K562 (cell line): ENCODE data around the gene DGAT2. TPM values are rescaled to one million over a fixed set of nuclear protein-coding genes. Genes with fewer than 3 reads are reported as not detected.

Experiments used
- ATAC-seq: fragments of 200-7000 bp; cut with Tn5 transposase; 3 replicates; pipeline ENCODE4 v1.9.1; 2020; ENCODE audit warnings: moderate library complexity
- BruUV-seq: library from RNA; stranded (reverse); fragments of 400-500 nt; replicated peaks from 2 replicates; lab custom pipeline; 2021; lab: Mats Ljungman, UMichigan
- CTCF ChIA-PET: fragments of 300-600 bp; formaldehyde crosslinking; extraction: SDS; loops from one replicate; lab custom pipeline; 2021; ENCODE audit warnings: low intra/inter-chr PET ratio; lab: Yijun Ruan, JAX
- POLR2A ChIA-PET: fragments of 300-600, 350-650 bp; sonication (Branson Sonifier 250); formaldehyde crosslinking; extraction: SDS; loops from one replicate; lab custom pipeline; 2021; ENCODE audit warnings: antibody characterized with exemption, inconsistent platforms; lab: Yijun Ruan, JAX
- DNase-seq, 4 experiments: peaks; one replicate each; pipeline versions ENCODE4 v3.0.0 to v3.0.0-alpha.2; 2011 to 2018; ENCODE audit warnings: low spot score in 3 of 4, mixed read lengths in 3 of 4; ENCODE audit errors: extremely low read depth in 1 of 4
- FAIRE-seq: peaks from 2 replicates; lab custom pipeline; 2011; peaks lifted over from hg19 to GRCh38; lab: Jason Lieb, UNC
- H2AFZ ChIP-seq: 2 replicates; pipeline ENCODE4 v1.6.0; 2011; ENCODE audit warnings: low read depth, low read length, control low read depth, inconsistent platforms
- H3K27ac ChIP-seq: fragments of 200-600 bp; 3 replicates; pipeline ENCODE4 v1.8.0; 2011; ENCODE audit warnings: low read depth, mild to moderate bottlenecking, control low read depth, inconsistent platforms, low read length, moderate library complexity, mixed read lengths; ENCODE audit errors: extremely low read depth
- H3K27me3 ChIP-seq, 2 experiments: fragments of 300-600 bp in 1 of 2; 2 replicates in 1 of 2; 3 replicates in 1 of 2; pipeline versions ENCODE4 v1.6.0 to v1.8.0; 2011; ENCODE audit warnings: inconsistent platforms in 2 of 2, low read length in 2 of 2, mild to moderate bottlenecking in 1 of 2, mixed read lengths in 1 of 2, moderate library complexity in 1 of 2; ENCODE audit not compliant: control insufficient read depth in 2 of 2, insufficient read depth in 2 of 2
- H3K36me3 ChIP-seq: fragments of 300-600 bp; 3 replicates; pipeline ENCODE4 v1.8.0; 2011; ENCODE audit warnings: mild to moderate bottlenecking, low read length, inconsistent platforms; ENCODE audit not compliant: control insufficient read depth, insufficient read depth
- H3K4me1 ChIP-seq, 2 experiments: fragments of 200-600 bp in 1 of 2; replicated peaks in 1 of 2; 2 replicates in 1 of 2; 3 replicates in 1 of 2; pipeline versions ENCODE4 v1.5.1 to v1.8.0; 2011; ENCODE audit warnings: inconsistent platforms in 2 of 2, low read length in 2 of 2, mild to moderate bottlenecking in 1 of 2, mixed read lengths in 1 of 2, moderate library complexity in 1 of 2; ENCODE audit not compliant: control insufficient read depth in 2 of 2, insufficient read depth in 2 of 2
- H3K4me2 ChIP-seq: 2 replicates; pipeline ENCODE4 v1.6.1; 2011; ENCODE audit warnings: low read length, control low read depth, inconsistent platforms, mixed read lengths; ENCODE audit not compliant: insufficient read depth
- H3K4me3 ChIP-seq: fragments of 200-600 bp; sonication (generic), shearing (Covaris generic); 2 replicates; pipeline ENCODE4 v1.5.1; 2016; ENCODE audit warnings: control low read depth, inconsistent platforms
- H3K79me2 ChIP-seq: fragments of 200-600 bp; 3 replicates; pipeline ENCODE4 v1.8.0; 2011; ENCODE audit warnings: low read length, inconsistent platforms; ENCODE audit not compliant: control insufficient read depth, insufficient read depth
- H3K9ac ChIP-seq, 2 experiments: 2 replicates each; pipeline versions ENCODE4 v1.6.0 to v1.6.1; 2011; ENCODE audit warnings: low read depth in 2 of 2, low read length in 2 of 2, control low read depth in 1 of 2, inconsistent platforms in 1 of 2, mild to moderate bottlenecking in 1 of 2, mixed read lengths in 1 of 2; ENCODE audit not compliant: insufficient read depth in 1 of 2
- H3K9me1 ChIP-seq: one replicate; pipeline ENCODE4 v1.6.0; 2011; ENCODE audit warnings: inconsistent platforms, mild to moderate bottlenecking, low read length, moderate library complexity; ENCODE audit not compliant: control insufficient read depth, insufficient read depth
- H3K9me3 ChIP-seq: replicated peaks from 2 replicates; pipeline ENCODE4 v1.5.1; 2011; ENCODE audit warnings: low read depth, low read length, inconsistent platforms; ENCODE audit not compliant: control insufficient read depth, insufficient read depth
- H4K20me1 ChIP-seq: replicated peaks from 2 replicates; pipeline ENCODE4 v1.6.1; 2011; ENCODE audit warnings: low read length, inconsistent platforms, mixed read lengths; ENCODE audit not compliant: control insufficient read depth, insufficient read depth
- CBFB ChIP-seq: sonication (generic); formaldehyde crosslinking; IDR thresholded peaks from 2 replicates; pipeline ENCODE4 v1.4.0; 2020; ENCODE audit warnings: mild to moderate bottlenecking, missing genetic modification reagents
- CTCFL ChIP-seq: IDR thresholded peaks from 2 replicates; pipeline ENCODE4 v1.6.1; 2011; ENCODE audit warnings: borderline replicate concordance, low read depth, mild to moderate bottlenecking, moderate library complexity, low read length; ENCODE audit not compliant: insufficient read depth, poor library complexity, severe bottlenecking
- DIDO1 ChIP-seq: fragments of 450-650 bp; IDR thresholded peaks from 2 replicates; pipeline ENCODE4 v1.6.1; 2016; ENCODE audit warnings: low read depth, missing biosample characterization, missing genetic modification characterization
- SP2 ChIP-seq: IDR thresholded peaks from 2 replicates; pipeline ENCODE4 v1.6.1; 2011; ENCODE audit warnings: mild to moderate bottlenecking, low read depth, low read length, moderate library complexity; ENCODE audit not compliant: poor library complexity, severe bottlenecking; ENCODE audit errors: extremely low read depth
- TOE1 ChIP-seq, 2 experiments: fragments of 450-650 bp in 1 of 2; sonication (generic) in 1 of 2; formaldehyde crosslinking in 1 of 2; IDR thresholded peaks; 2 replicates each; pipeline versions ENCODE4 v1.7.1 to v1.8.0; 2016 to 2022; ENCODE audit warnings: borderline replicate concordance in 2 of 2, mild to moderate bottlenecking in 2 of 2, antibody characterized with exemption in 1 of 2, inconsistent platforms in 1 of 2, low read depth in 1 of 2, missing genetic modification reagents in 1 of 2, moderate library complexity in 1 of 2
- WGBS: fragments of 100-300 bp; shearing (Covaris generic); methylation state at CpG from one replicate; pipeline ENCODE4 v1.1.6; 2016; ENCODE audit warnings: low coverage, mixed read lengths; ENCODE audit not compliant: insufficient coverage; ENCODE audit errors: missing lambda C conversion rate; 5-methylcytosine and 5-hydroxymethylcytosine counted together
- in situ Hi-C: fragments of 300-500 bp; cut with MboI; formaldehyde crosslinking; loops from 4 replicates; pipeline ENCODE4 v1.15.0; 2018; ENCODE audit warnings: inconsistent platforms, mixed read lengths
- intact Hi-C: fragments of 100-400 bp; cut with micrococcal nuclease; formaldehyde crosslinking; loops from 2 replicates; pipeline ENCODE4 v1.14.2; 2022
- polyA plus RNA-seq, 8 experiments: library from polyadenylated mRNA; depleted of rRNA in 4 of 8; stranded (reverse) in 5 of 8; unstranded in 3 of 8; fragments of >200 nt; fragmentation: Nextera tagmentation in 2 of 8; fragmentation: Illumina TruSeq in 1 of 8; extraction: Ambion mirVana in 2 of 8; extraction: Trizol in 1 of 8; gene quantifications; 2 replicates each; pipeline versions ENCODE4 v1.2.1 to v1.2.3, GENCODE V29; 2011 to 2014; ENCODE audit warnings: inconsistent platforms in 1 of 8, missing spikeins in 1 of 8
- total RNA-seq, 7 experiments: library from RNA; depleted of rRNA in 6 of 7; stranded (reverse); fragments of >200 nt in 6 of 7; fragmentation: Illumina TruSeq in 2 of 7; extraction: Trizol in 2 of 7; gene quantifications; 2 replicates each; pipeline versions ENCODE4 v1.2.1 to v1.2.3, GENCODE V29; 2011 to 2021; ENCODE audit warnings: low replicate concordance in 1 of 7
- TF ChIP-seq, protein P1 (sequence below): fragments of 450-650 bp; formaldehyde crosslinking; IDR thresholded peaks from 2 replicates; pipeline ENCODE4 v1.4.0; 2020; ENCODE audit warnings: mild to moderate bottlenecking, moderate library complexity

DGAT2 gene
- total and polyA plus RNA-seq, 9 of the 15 experiments (the other 6 are each of a cell fraction or from before 2014, with no cell fraction given) = 0.68 to 2.8 (median 1.8) TPM

DNA sequence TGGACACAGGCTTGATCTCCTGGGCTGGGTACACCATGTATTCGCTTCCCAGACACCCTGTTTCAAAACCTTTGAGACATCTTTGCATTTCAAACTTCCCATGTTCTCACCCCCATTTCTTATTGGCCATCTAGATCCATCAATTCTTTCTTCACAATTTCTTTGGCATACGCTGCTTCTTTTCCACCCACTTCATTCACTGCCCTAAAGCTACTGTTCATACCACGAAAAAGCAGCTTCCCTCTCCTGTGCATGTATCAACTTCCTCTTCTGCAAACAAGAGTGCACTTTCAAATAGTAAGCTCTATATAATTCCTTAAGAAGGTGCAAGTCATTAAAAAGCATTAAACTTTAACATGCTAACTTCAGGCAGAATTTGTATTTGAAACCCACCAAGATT is 67.8 kb downstream of the DGAT2 start:
- no peak overlapping the region for H2AFZ ChIP-seq
- no peaks in the 10 kb centered on the region for H3K9me3 ChIP-seq
- DNase-seq = no peak
- intact Hi-C loops = no loop called here
- CTCF ChIA-PET = no interaction called here
- POLR2A ChIA-PET = interaction anchor here (1.0 kb wide), 1 partner anchor 17 kb away, joined by 3 read pairs; no protein-coding TSS in a partner anchor
- H3K9ac ChIP-seq = no peak overlapping the region
- peaks cover 15% of the 10 kb centered on the region; the same call in 2 of the 3 replicates for H3K79me2 ChIP-seq
- H3K4me3 ChIP-seq = no peak overlapping the region
- ATAC-seq = no peak
- H3K9me1 ChIP-seq = no peaks in the 10 kb centered on the region
- TF ChIP-seq TOE1 (IDR thresholded peaks at IDR 0.05; ENCODE audit: borderline replicate concordance) (no peak), TOE1 (CRISPR knock-in tag; IDR thresholded peaks at IDR 0.05; ENCODE audit: borderline replicate concordance, low read depth) (no peak), CBFB (no peak), CTCFL (no peak), SP2 (no peak), DIDO1 (tag) (no peak)
- TF ChIP-seq, protein P1, sequence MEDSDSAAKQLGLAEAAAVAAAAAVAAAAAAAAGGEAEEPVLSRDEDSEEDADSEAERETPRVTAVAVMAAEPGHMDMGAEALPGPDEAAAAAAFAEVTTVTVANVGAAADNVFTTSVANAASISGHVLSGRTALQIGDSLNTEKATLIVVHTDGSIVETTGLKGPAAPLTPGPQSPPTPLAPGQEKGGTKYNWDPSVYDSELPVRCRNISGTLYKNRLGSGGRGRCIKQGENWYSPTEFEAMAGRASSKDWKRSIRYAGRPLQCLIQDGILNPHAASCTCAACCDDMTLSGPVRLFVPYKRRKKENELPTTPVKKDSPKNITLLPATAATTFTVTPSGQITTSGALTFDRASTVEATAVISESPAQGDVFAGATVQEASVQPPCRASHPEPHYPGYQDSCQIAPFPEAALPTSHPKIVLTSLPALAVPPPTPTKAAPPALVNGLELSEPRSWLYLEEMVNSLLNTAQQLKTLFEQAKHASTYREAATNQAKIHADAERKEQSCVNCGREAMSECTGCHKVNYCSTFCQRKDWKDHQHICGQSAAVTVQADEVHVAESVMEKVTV (CRISPR knock-in tag) = no peak
- no peak overlapping the region for H3K4me2 ChIP-seq
- 82% methylated on average over 3 of the region's 3 CpGs for WGBS
- H4K20me1 ChIP-seq = no peaks in the 10 kb centered on the region
- no peak overlapping the region for H3K27ac ChIP-seq
- H3K27me3 ChIP-seq = no peaks in the 10 kb centered on the region
- in situ Hi-C loops = no loop called here
- H3K4me1 ChIP-seq = peaks cover 0 to 5% of the 10 kb centered on the region in 2 experiments; a peak in 1 of 5 replicates
- no peaks in the 10 kb centered on the region; the same call in 1 of the 3 replicates for H3K36me3 ChIP-seq
- no TSS peak for BruUV-seq
- FAIRE-seq = no peak
